Neural cell (in vitro differentiated cells): ENCODE data around the gene COTL1.

Experiments used
- CTCF ChIP-seq: fragments of 450-650 bp; IDR thresholded peaks from 2 replicates; pipeline ENCODE4 v1.5.1; 2014; ENCODE audit warnings: antibody characterized with exemption, mild to moderate bottlenecking, moderate library complexity; ENCODE audit not compliant: poor library complexity, severe bottlenecking
- EP300 ChIP-seq: fragments of 450-650 bp; conservative IDR thresholded peaks from 2 replicates; pipeline ENCODE4 v1.6.1; 2014; ENCODE audit warnings: antibody characterized with exemption, mild to moderate bottlenecking, moderate library complexity; ENCODE audit not compliant: poor library complexity, severe bottlenecking
- EZH2 ChIP-seq: fragments of 200-600, 300-800 bp; shearing (Covaris generic), sonication (generic); IDR thresholded peaks from 2 replicates; pipeline ENCODE4 v1.6.1; 2014; ENCODE audit warnings: antibody characterized with exemption, low read length, borderline replicate concordance, mild to moderate bottlenecking; ENCODE audit not compliant: insufficient read depth, poor library complexity, severe bottlenecking
- MXI1 ChIP-seq: fragments of 450-650 bp; conservative IDR thresholded peaks from 2 replicates; pipeline ENCODE4 v1.6.1; 2014; ENCODE audit warnings: antibody characterized with exemption, mild to moderate bottlenecking; ENCODE audit not compliant: poor library complexity, severe bottlenecking
- POLR2AphosphoS5 ChIP-seq: IDR thresholded peaks from 2 replicates; pipeline ENCODE4 v1.6.1; 2012
- RAD21 ChIP-seq: fragments of 450-650 bp; conservative IDR thresholded peaks from 2 replicates; pipeline ENCODE4 v1.6.1; 2014; ENCODE audit warnings: antibody characterized with exemption, mild to moderate bottlenecking, moderate library complexity
- REST ChIP-seq: IDR thresholded peaks from 2 replicates; pipeline ENCODE4 v1.6.1; 2012; ENCODE audit warnings: borderline replicate concordance
- SMC3 ChIP-seq: fragments of 450-650 bp; conservative IDR thresholded peaks from 2 replicates; pipeline ENCODE4 v1.6.1; 2014; ENCODE audit warnings: antibody characterized with exemption, mild to moderate bottlenecking, moderate library complexity; ENCODE audit not compliant: poor library complexity
- TAF1 ChIP-seq: IDR thresholded peaks from 2 replicates; pipeline ENCODE4 v1.6.1; 2012; ENCODE audit warnings: low read depth

- TF ChIP-seq CTCF: no peak
- TF ChIP-seq RAD21: no peak
- TF ChIP-seq EZH2: no peak
- no peak for TF ChIP-seq POLR2AphosphoS5
- no peak for TF ChIP-seq REST
- TF ChIP-seq MXI1: no peak
- no peak for TF ChIP-seq EP300
- TF ChIP-seq SMC3: no peak
- no peak for TF ChIP-seq TAF1
Measured at GRCh38 chr16:84654238-84654637, 36.4 kb upstream of the COTL1 start.
